GM10847 (cell line): ENCODE measurements around the gene CNOT10.

Experiments used
- POLR2A ChIP-seq: IDR thresholded peaks from 2 replicates; pipeline ENCODE4 v1.6.1; 2011; ENCODE audit not compliant: insufficient read length; ENCODE audit errors: extremely low read depth

The CNOT10 gene

DNA sequence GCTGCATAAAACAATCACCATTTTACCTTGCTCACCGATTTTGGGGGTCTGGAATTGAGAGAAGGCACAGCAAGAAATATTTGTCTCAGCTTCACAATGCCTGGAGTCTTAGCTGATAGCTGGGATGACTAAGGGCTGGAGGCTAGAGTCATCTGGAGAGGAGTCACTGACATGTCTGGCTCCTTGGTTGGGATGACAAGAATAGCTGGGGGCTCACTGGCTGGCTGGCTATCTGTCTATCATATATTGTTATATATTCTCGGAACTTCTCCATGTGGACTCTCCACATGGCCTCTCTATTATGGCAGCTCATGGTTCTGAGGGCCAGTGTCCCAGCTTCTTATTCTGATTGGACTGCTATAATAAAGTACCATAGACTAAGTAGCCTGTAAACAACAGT is 112.8 kb downstream of the CNOT10 start:
- TF ChIP-seq POLR2A: no peak

DNA sequence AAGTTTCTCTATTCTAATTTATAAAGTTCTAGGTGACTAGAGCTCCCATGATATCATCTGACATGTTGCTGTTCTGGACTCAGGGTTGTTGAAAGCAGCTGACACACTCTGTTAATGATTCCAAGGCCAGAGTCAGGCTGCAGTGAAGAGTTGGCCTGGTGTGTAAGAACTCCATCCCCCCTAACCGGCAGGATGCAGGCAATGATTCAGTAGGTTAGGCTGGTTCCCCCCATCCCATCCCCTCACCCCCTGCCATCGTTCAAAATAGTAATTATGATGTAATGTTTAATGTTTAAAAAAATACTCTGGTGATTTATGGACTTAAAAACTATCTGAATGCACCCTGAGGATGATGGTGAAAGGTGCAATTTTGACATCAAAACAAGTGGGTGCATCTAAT is 128.2 kb downstream of the CNOT10 start:
- TF ChIP-seq POLR2A: no peak

- no peak for TF ChIP-seq POLR2A
Measured at GRCh38 chr3:32814361-32814760, 129.4 kb downstream of the CNOT10 start.

DNA sequence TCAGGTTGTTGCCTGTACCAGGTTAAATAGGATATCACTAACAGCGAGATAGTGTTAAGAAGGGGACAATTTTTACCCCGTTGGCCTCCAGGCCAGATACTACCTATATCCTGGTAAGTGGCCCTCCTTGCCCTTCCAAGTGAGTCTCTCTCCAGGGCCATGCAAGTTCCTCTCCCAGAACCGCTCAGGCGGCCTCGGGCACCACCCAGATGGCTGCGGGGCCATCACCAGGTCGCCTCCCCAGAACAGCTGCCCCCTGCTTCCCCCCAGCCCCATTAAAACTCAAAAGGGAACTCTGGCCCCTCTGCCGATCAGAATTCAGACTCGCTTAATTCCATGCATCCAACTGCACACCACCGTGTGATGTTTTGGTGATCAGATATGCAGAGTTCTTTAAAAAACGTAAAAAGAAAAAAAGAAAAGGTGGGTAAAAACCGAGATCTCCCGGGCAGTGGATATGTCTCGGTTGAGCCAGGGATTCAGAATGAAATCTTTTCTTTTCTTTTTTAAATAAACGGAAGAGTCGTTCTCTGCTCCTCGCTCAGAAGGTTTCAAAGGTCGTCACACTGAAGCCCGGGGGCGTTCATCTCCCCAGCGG is 131.0 kb downstream of the CNOT10 start:
- no peak for TF ChIP-seq POLR2A

GRCh38 chr3:32816439-32817256 is 131.7 kb downstream of the CNOT10 start:
- TF ChIP-seq POLR2A: no peak

DNA sequence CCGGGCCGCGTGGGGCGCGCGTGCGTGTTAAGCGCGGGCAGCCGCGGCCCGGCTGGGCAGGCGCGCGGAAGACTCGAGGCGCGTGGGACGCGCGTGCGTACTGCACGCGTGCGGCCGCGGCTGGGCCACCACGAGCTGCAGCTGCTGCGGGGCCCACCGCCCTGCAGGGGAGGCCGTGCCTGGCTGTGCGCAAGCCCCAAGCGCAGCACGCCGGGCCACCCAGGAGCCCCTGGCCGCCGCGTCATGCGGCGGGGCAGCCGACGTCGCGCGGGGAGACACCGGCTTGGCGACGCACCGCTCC is 132.2 kb downstream of the CNOT10 start:
- TF ChIP-seq POLR2A: no peak

DNA sequence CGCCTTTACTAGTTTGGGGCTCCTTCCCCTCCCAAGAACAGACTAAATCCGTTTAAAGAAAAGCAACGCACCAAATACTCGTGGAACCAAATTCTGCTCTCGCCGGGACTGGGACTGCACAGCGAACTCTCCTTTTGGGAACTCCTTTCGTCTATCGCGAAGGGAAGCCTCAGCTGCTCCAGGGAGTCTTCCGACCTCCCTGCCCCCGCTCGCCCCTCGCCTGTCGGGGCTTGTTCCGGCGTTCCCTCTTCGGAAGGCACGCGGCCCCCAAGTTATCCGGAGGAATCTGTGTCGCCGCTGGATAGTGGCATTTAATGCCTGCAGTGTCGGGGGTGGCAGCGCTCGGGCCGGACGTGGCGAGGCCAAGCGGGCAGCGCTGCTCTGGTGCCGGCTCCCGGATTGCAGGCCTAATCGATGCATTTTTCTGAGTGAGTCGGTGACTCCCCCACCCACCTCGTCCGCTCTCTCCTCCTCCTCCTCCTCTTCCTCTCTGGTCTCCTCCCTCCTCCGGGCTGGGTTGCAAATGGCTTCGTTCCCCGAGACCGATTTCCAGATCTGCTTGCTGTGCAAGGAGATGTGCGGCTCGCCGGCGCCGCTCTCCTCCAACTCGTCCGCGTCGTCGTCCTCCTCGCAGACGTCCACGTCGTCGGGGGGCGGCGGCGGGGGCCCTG is 132.7 kb downstream of the CNOT10 start, which contains the start of gene TRIM71:
Gene TRIM71, plus strand, starts transcription at position 440 of the 671 bp plus-strand sequence. Its CDS starts 84 bp downstream, at position 524.
- no peak for TF ChIP-seq POLR2A

- no peak for TF ChIP-seq POLR2A
Measured at GRCh38 chr3:32818229-32818969, 133.4 kb downstream of the CNOT10 start.

- TF ChIP-seq POLR2A: no peak
Measured at GRCh38 chr3:32818970-32819511, 134.1 kb downstream of the CNOT10 start.

DNA sequence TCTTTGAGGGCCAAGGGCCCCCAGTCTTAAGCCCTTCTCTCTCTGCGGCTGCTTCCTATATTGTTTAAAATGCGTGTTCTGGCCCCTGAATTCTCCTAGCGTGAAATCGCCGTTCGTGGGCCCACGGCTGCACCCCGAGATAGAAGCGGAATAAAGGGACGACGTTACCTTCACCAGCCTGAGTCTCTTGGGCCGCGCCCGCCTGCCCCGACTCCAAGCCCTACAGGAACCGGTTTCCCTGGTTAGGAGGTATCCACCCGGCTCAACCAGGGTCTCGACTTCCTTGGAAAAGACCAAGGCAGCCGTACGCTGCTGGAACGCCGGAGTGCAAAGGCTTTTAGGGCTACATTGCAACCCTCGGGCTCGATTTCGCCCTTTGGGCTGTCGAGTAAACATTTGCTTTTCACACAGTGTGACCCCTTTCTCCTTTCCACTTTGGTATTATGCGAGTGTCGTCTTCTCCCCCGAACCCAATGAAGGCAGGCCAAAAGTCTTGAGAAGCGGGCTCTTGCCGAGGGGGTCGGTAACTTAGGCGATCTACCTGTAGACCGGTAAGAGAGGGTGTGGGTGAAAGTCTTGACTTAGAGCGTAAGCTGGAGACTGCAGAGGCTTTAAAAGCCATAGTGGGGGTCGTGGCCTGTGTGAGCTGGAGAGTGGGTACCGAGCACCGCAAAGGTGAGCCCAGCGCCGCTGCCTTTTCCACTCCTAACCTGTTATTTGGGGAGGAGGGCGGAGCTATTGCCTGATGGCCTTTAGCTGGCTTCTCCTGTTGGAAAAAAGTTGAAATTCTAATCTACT is 134.8 kb downstream of the CNOT10 start:
- TF ChIP-seq POLR2A: no peak

GRCh38 chr3:32820430-32820829 is 135.4 kb downstream of the CNOT10 start:
- TF ChIP-seq POLR2A: no peak

DNA sequence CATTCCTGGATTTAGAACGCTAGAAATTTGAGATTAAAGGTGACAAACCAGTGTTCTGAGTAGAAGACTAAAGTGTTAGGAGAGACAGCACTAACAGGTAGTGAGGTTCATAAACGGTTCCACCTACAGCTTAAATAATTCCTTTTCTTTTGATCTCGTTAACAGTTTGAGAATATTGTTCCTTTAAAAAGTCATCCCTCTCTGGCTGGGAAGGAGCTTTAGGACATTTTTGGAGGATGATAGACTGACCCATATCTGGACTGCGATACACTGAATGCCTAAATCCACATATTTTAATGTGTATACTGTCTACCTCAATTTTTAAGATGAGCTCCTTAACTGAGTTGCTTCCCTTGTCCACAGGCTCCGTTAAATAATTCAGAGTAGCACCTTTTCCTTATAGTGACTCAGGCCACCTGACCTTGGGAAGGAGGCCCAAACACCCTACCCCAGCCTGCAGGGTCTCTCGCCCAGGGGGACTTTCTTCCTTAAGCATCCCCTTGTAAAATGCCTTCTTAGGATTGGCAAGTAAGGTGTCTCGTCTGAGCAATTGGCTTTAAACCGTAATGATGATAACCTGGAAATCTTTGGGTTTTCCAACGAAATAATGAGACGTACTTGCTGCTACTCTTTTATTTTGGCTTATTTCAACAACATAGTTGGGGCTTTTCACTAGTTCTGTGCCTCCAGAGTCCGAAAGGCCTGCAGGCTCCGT is 136.1 kb downstream of the CNOT10 start:
- no peak for TF ChIP-seq POLR2A

DNA sequence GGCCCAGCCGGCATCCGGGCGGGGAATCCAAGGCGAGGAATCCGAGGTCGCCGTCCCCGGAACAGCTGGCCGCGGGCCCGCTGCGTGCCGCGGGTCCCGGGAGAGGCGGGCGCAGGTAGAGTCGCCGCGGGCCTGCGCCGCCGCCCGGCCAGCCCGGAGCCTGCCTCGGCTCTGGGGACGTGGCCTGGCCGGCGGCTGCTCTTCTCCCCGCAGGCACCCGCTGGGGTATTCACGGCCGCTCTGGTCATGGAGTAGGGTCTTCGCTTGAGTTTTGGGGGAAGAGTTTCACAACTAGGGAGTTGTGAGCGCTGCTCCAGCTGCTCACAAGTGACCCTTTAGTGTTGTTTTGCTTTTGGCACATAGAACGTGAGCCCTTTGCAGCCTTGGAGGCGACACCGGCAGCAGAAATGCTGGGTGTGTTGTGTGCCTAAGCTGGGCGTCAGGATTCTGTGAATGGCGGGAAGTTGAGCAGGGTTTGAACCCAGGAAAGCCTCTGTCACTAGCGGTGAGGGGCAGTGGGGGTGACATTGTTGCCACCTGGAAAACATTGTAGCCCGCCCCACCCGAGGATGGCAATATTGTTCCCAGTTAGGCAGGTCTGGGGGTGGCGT is 136.8 kb downstream of the CNOT10 start:
- no peak for TF ChIP-seq POLR2A
